Activated naive CD4-positive, alpha-beta T cell treated with anti-CD3 and anti-CD28 coated beads, Interleukin-2, amount 50 U/mL, for 24 hours (primary cell): Measurements from ENCODE around the gene AKR1E2.

ENCODE experiments used
- H3K27ac Mint-ChIP-seq: one replicate; pipeline ENCODE4 v1.8.0; 2021; ENCODE audit warnings: mild to moderate bottlenecking, mixed read lengths
- H3K27me3 Mint-ChIP-seq: one replicate; pipeline ENCODE4 v1.8.0; 2021; ENCODE audit warnings: mixed read lengths
- H3K36me3 Mint-ChIP-seq: one replicate; pipeline ENCODE4 v1.8.0; 2021; ENCODE audit warnings: mixed read lengths
- H3K4me1 Mint-ChIP-seq: one replicate; pipeline ENCODE4 v1.8.0; 2021; ENCODE audit warnings: mixed read lengths
- H3K4me3 Mint-ChIP-seq: one replicate; pipeline ENCODE4 v1.8.0; 2021; ENCODE audit warnings: mild to moderate bottlenecking, mixed read lengths
- H3K9me3 Mint-ChIP-seq: one replicate; pipeline ENCODE4 v1.8.0; 2021; ENCODE audit warnings: mixed read lengths

The AKR1E2 gene

GRCh38 chr10:4825868-4826791 lies at the start of gene AKR1E2:
Gene AKR1E2 (plus strand): TSS chr10:4826207. CDS start chr10:4826325, 118 bp downstream.
- Mint-ChIP-seq H3K4me3 (peak within 1 kb of the TSS; percentile 72), H3K4me1 (peaks cover 7% of the 10 kb centered on the region), H3K9me3 (no peaks in the 10 kb centered on the region), H3K36me3 (no peaks in the 10 kb centered on the region), H3K27ac (peak within 1 kb of the TSS; percentile 10), H3K27me3 (peaks cover 25% of the 10 kb centered on the region)

GRCh38 chr10:4776234-4776638 lies 49.8 kb upstream of the AKR1E2 start:
- no peaks in the 10 kb centered on the region for H3K4me1 Mint-ChIP-seq
- H3K27ac Mint-ChIP-seq = peak overlapping the region; percentile 69
- H3K27me3 Mint-ChIP-seq = peaks cover 26% of the 10 kb centered on the region
- H3K4me3 Mint-ChIP-seq = no peak overlapping the region
- no peaks in the 10 kb centered on the region for H3K9me3 Mint-ChIP-seq
- H3K36me3 Mint-ChIP-seq = no peaks in the 10 kb centered on the region

DNA sequence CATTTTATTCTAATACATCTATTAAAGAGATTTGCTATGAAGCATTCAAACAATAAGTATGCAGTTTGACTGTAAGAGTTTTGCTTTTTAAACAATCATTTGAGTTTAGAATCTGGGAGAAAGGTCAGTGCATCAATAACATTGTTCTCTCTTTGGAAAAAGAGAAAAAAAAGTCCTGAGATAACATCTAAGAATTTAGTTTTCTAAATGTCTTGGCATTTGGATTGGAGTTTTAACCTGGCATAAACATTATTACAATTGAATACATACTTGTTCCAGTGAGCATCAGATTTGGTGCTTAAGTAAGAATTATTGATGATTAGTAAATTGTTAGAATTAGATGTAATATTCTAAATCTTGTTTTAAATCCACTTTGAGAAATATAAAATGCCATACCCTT lies 47.2 kb upstream of the AKR1E2 start:
- H3K27ac Mint-ChIP-seq = no peak overlapping the region
- H3K4me1 Mint-ChIP-seq = no peaks in the 10 kb centered on the region
- H3K9me3 Mint-ChIP-seq = no peaks in the 10 kb centered on the region
- no peak overlapping the region for H3K4me3 Mint-ChIP-seq
- peaks cover 26% of the 10 kb centered on the region for H3K27me3 Mint-ChIP-seq
- no peaks in the 10 kb centered on the region for H3K36me3 Mint-ChIP-seq

DNA sequence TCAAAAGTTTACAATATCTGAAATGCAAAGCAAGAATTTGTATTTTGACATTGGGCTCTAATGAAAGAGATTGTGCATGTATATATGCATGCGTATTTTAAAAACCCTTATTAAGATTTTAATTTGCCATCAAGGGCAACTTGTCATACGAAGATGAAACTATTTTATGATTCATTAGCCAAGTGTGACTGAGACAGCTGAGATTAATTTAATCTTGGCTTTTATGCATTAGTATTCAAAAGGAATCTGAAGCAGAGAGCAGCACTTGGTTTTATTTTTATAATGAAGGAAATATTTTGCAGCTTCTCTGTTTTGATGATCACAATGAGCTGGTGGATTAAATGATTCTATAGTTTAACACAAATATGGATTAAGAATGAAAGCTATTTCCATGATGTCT lies 45.9 kb upstream of the AKR1E2 start:
- H3K27me3 Mint-ChIP-seq = peaks cover 22% of the 10 kb centered on the region
- no peaks in the 10 kb centered on the region for H3K9me3 Mint-ChIP-seq
- no peaks in the 10 kb centered on the region for H3K4me1 Mint-ChIP-seq
- no peak overlapping the region for H3K27ac Mint-ChIP-seq
- H3K36me3 Mint-ChIP-seq = no peaks in the 10 kb centered on the region
- no peak overlapping the region for H3K4me3 Mint-ChIP-seq

DNA sequence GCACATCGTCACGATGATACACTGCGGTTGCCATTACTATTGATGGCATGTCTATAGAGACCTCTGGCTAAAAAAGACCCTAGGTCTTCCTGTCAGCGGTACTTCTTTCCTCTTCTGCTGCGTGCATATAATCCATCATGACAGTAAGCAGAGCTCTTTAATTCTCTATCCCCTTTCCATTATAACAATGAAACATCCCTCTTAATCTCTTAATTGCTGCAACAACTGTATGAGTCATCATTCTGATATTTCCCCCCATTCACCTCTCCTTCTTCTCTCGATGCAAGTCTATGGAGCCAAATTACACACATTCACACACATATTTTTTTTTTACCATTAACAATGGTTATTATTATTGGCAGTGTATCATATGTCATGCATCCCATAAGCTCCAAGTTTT lies 45.2 kb upstream of the AKR1E2 start:
- Mint-ChIP-seq H3K36me3 (no peaks in the 10 kb centered on the region), H3K4me1 (no peaks in the 10 kb centered on the region), H3K9me3 (no peaks in the 10 kb centered on the region), H3K27ac (no peak overlapping the region), H3K27me3 (peaks cover 22% of the 10 kb centered on the region), H3K4me3 (no peak overlapping the region)

DNA sequence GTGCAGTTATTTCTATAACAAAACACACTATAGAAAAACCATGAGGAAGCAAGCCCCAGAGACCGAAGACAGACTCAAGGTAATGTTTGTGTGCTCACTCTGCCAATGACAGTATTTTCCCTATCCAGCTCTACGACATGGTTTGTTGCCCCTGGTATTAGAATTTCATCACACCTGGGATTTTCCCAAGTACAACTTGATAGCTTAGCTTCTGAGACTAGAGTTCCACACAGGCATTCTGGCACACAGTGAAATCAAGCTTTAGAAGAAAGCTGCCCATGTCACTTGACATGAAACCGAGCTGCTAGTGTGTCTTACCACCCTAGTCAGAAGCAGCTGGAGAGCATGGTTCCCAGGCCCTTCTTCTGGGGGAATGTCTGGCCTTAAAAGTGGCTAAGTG lies 44.1 kb upstream of the AKR1E2 start:
- H3K9me3 Mint-ChIP-seq = no peaks in the 10 kb centered on the region
- H3K27ac Mint-ChIP-seq = no peak overlapping the region
- H3K4me3 Mint-ChIP-seq = no peak overlapping the region
- no peaks in the 10 kb centered on the region for H3K4me1 Mint-ChIP-seq
- H3K27me3 Mint-ChIP-seq = peaks cover 24% of the 10 kb centered on the region
- no peaks in the 10 kb centered on the region for H3K36me3 Mint-ChIP-seq

- Mint-ChIP-seq H3K9me3 (no peaks in the 10 kb centered on the region), H3K27me3 (peaks cover 19% of the 10 kb centered on the region), H3K4me3 (no peak overlapping the region), H3K27ac (no peak overlapping the region), H3K36me3 (no peaks in the 10 kb centered on the region), H3K4me1 (no peaks in the 10 kb centered on the region)
These were observed 41.2 kb upstream of the AKR1E2 start for GRCh38 chr10:4784667-4785333.

GRCh38 chr10:4786043-4786839 lies 39.8 kb upstream of the AKR1E2 start:
- no peaks in the 10 kb centered on the region for H3K9me3 Mint-ChIP-seq
- H3K4me1 Mint-ChIP-seq = no peaks in the 10 kb centered on the region
- no peak overlapping the region for H3K27ac Mint-ChIP-seq
- no peaks in the 10 kb centered on the region for H3K36me3 Mint-ChIP-seq
- H3K27me3 Mint-ChIP-seq = peaks cover 18% of the 10 kb centered on the region
- H3K4me3 Mint-ChIP-seq = no peak overlapping the region

GRCh38 chr10:4790045-4790444 lies 36.0 kb upstream of the AKR1E2 start:
- H3K36me3 Mint-ChIP-seq = no peaks in the 10 kb centered on the region
- H3K4me1 Mint-ChIP-seq = no peaks in the 10 kb centered on the region
- H3K27ac Mint-ChIP-seq = no peak overlapping the region
- no peaks in the 10 kb centered on the region for H3K9me3 Mint-ChIP-seq
- peaks cover 10% of the 10 kb centered on the region for H3K27me3 Mint-ChIP-seq
- no peak overlapping the region for H3K4me3 Mint-ChIP-seq

DNA sequence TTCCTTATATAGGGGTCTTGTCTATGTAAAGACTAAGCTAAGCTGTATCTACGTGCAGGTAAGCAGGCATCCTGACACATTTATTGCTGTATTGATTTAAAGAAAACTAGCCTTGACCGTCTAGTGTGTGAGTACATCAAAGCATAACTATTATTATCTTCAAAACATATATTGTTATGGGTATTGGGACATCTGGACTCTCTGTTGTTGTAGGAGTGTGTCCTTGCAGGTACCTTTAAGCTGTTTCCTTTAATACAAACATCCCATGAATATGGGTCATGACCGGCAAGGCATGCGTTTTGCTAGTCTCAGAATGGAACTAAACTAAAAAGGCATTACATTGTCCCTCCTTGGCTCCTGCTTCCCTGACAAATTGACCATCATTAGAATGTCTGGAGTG lies 35.1 kb upstream of the AKR1E2 start:
- Mint-ChIP-seq H3K36me3 (no peaks in the 10 kb centered on the region), H3K4me1 (no peaks in the 10 kb centered on the region), H3K9me3 (no peaks in the 10 kb centered on the region), H3K27me3 (peaks cover 11% of the 10 kb centered on the region), H3K27ac (no peak overlapping the region), H3K4me3 (no peak overlapping the region)

DNA sequence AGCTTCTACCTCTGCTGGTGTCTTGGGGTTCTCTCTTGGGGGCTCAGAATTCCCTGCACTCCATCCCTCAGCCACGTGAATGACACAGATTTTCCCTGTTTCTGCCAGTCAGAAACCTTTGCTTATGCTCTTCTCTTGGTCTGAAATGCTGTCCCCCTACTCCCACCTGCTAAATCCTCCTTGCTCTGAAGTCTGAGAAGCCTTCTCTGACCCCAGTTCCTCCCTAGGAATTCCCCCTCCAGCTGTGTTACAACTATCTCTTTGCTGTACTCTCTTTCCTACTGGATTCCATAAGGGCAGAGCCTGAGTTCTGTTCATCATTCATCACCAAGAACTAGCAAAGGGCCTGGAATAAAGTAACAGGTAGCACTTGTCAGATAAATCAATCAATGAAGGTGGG lies 33.6 kb upstream of the AKR1E2 start:
- Mint-ChIP-seq H3K9me3 (no peaks in the 10 kb centered on the region), H3K4me1 (no peaks in the 10 kb centered on the region), H3K27ac (no peak overlapping the region), H3K27me3 (peaks cover 7% of the 10 kb centered on the region), H3K36me3 (no peaks in the 10 kb centered on the region), H3K4me3 (no peak overlapping the region)

- Mint-ChIP-seq H3K27ac (no peak overlapping the region), H3K27me3 (peaks cover 14% of the 10 kb centered on the region), H3K9me3 (no peaks in the 10 kb centered on the region), H3K4me3 (no peak overlapping the region), H3K4me1 (no peaks in the 10 kb centered on the region), H3K36me3 (peaks cover 2% of the 10 kb centered on the region)
These were observed 24.6 kb upstream of the AKR1E2 start for GRCh38 chr10:4801405-4801804.

DNA sequence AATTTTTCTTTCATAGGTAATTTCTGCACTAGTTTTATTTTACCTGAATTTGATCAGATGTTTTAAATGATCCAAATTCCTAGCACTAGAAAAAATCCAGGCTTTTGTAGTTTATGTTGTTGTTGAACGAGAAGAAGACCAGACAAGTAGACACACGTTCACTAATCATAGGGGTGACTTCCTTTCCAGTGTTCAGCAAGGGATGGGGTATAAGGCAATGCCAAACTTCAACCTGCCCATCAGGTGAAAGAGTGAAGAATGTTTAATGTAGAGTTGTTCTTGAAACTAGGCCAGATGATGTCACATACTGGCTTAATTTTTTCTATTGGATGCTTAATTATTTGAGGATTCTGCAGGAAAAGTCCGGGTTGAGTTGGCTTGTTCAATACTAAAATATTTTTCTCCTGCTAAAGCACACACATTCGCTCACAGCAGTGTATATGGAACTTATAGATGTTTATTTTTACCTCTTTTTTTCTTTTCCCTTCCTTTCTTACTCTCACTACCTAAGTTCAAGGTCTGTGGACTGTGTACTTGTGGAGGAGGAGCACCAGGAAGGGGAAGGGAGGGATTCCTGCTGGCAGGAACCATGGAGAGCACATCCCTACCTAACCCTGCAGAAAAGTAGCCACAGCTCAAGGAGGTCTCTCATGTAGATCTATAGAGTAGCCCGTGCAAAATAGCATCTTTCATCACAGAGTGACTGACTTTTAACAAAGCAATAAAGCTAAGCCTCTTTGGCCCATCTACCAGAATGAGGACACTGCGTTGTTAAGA lies 23.1 kb upstream of the AKR1E2 start:
- no peaks in the 10 kb centered on the region for H3K36me3 Mint-ChIP-seq
- H3K4me1 Mint-ChIP-seq = no peaks in the 10 kb centered on the region
- no peak overlapping the region for H3K27ac Mint-ChIP-seq
- peaks cover 9% of the 10 kb centered on the region for H3K27me3 Mint-ChIP-seq
- H3K4me3 Mint-ChIP-seq = no peak overlapping the region
- H3K9me3 Mint-ChIP-seq = no peaks in the 10 kb centered on the region

DNA sequence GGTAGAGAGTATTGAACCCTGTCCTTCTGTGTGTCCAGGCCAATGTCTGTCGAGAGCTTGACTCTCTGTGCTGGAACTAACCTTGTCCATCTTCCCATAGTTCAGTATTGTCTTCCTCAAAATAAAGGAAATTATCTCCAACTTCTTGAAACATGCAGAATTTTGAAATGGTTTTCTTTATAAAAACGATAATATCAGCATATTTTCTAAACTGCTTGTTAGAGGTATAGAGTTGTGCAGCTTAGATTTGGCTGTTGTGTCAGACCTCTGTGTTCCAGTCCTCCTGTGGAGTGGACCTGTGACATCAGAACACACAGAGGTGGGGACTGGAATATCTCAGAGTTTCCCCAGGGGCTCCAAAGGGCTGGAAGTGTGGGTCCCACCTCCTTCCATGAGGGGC lies 22.2 kb upstream of the AKR1E2 start:
- Mint-ChIP-seq H3K4me1 (no peaks in the 10 kb centered on the region), H3K9me3 (no peaks in the 10 kb centered on the region), H3K4me3 (no peak overlapping the region), H3K27ac (no peak overlapping the region), H3K27me3 (peaks cover 5% of the 10 kb centered on the region), H3K36me3 (no peaks in the 10 kb centered on the region)

- Mint-ChIP-seq H3K4me3 (no peak overlapping the region), H3K9me3 (no peaks in the 10 kb centered on the region), H3K36me3 (no peaks in the 10 kb centered on the region), H3K27ac (no peak overlapping the region), H3K4me1 (no peaks in the 10 kb centered on the region), H3K27me3 (peaks cover 5% of the 10 kb centered on the region)
These were observed 21.5 kb upstream of the AKR1E2 start for GRCh38 chr10:4804465-4804864.
